Mononuclear cell (primary cell): Measurements from ENCODE around the gene CRTAP. TPM values are rescaled to one million over a fixed set of nuclear protein-coding genes. Genes with fewer than 3 reads are reported as not detected.
"Not testable (repeated sequence)": the region's sequence is repeated elsewhere in the genome, so short reads cannot be mapped to it uniquely, and the experiment has no call there.

Source experiments
- H3K27me3 ChIP-seq: 2 replicates; pipeline ENCODE4 v1.6.0; 2011; ENCODE audit warnings: low read length, control low read depth; ENCODE audit not compliant: insufficient read depth
- H3K4me1 ChIP-seq: 2 replicates; pipeline ENCODE4 v1.5.1; 2011; ENCODE audit warnings: mild to moderate bottlenecking, low read length, control low read depth; ENCODE audit not compliant: insufficient read depth
- H3K4me3 ChIP-seq: 2 replicates; pipeline ENCODE4 v1.5.1; 2011; ENCODE audit warnings: mild to moderate bottlenecking, low read length, moderate library complexity
- H3K9me3 ChIP-seq: 2 replicates; pipeline ENCODE4 v1.5.1; 2011; ENCODE audit warnings: low read depth, mild to moderate bottlenecking, control low read depth, low read length
- total RNA-seq: library from RNA; depleted of rRNA; stranded (reverse); fragments of >200 nt; gene quantifications from one replicate; pipeline ENCODE4 v1.2.3, GENCODE V29; 2012

CRTAP gene
- total RNA-seq, 1 donor: 102 TPM

GRCh38 chr3:33167716-33168336, 54.0 kb downstream of the CRTAP start:
- Histone ChIP-seq H3K4me3 (no peak overlapping the region), H3K4me1 (no peaks in the 10 kb centered on the region), H3K9me3 (no peaks in the 10 kb centered on the region), H3K27me3 (no peaks in the 10 kb centered on the region)

- Histone ChIP-seq H3K9me3 (no peaks in the 10 kb centered on the region), H3K4me1 (no peaks in the 10 kb centered on the region), H3K27me3 (no peaks in the 10 kb centered on the region), H3K4me3 (no peak overlapping the region)
These were observed 56.7 kb downstream of the CRTAP start for GRCh38 chr3:33170531-33170930.

- Histone ChIP-seq H3K4me3 (no peak overlapping the region), H3K27me3 (no peaks in the 10 kb centered on the region), H3K9me3 (no peaks in the 10 kb centered on the region), H3K4me1 (no peaks in the 10 kb centered on the region)
These were observed 57.8 kb downstream of the CRTAP start for GRCh38 chr3:33171580-33171979.

- Histone ChIP-seq H3K4me1 (no peaks in the 10 kb centered on the region), H3K9me3 (no peaks in the 10 kb centered on the region), H3K4me3 (no peak overlapping the region), H3K27me3 (no peaks in the 10 kb centered on the region)
These were observed 59.3 kb downstream of the CRTAP start for GRCh38 chr3:33173103-33173502.

- Histone ChIP-seq H3K4me1 (no peaks in the 10 kb centered on the region), H3K27me3 (no peaks in the 10 kb centered on the region), H3K4me3 (no peak overlapping the region), H3K9me3 (no peaks in the 10 kb centered on the region)
These were observed 59.9 kb downstream of the CRTAP start for GRCh38 chr3:33173672-33174071.

- Histone ChIP-seq H3K9me3 (no peaks in the 10 kb centered on the region), H3K27me3 (no peaks in the 10 kb centered on the region), H3K4me1 (no peaks in the 10 kb centered on the region), H3K4me3 (no peak overlapping the region)
These were observed 60.3 kb downstream of the CRTAP start for GRCh38 chr3:33174095-33174494.

GRCh38 chr3:33174711-33175414, 61.0 kb downstream of the CRTAP start:
- no peaks in the 10 kb centered on the region for H3K27me3 ChIP-seq
- no peaks in the 10 kb centered on the region for H3K9me3 ChIP-seq
- no peaks in the 10 kb centered on the region for H3K4me1 ChIP-seq
- no peak overlapping the region for H3K4me3 ChIP-seq

- H3K4me3 ChIP-seq: no peak overlapping the region
- no peaks in the 10 kb centered on the region for H3K4me1 ChIP-seq
- no peaks in the 10 kb centered on the region for H3K9me3 ChIP-seq
- no peaks in the 10 kb centered on the region for H3K27me3 ChIP-seq
These were observed 65.3 kb downstream of the CRTAP start for GRCh38 chr3:33179132-33179531.

- Histone ChIP-seq H3K4me1 (no peaks in the 10 kb centered on the region), H3K4me3 (no peak overlapping the region), H3K27me3 (no peaks in the 10 kb centered on the region), H3K9me3 (no peaks in the 10 kb centered on the region)
These were observed 67.4 kb downstream of the CRTAP start for GRCh38 chr3:33181229-33181628.

- H3K4me1 ChIP-seq, H3K9me3 ChIP-seq, H3K27me3 ChIP-seq, H3K4me3 ChIP-seq: not testable (repeated sequence)
These were observed 67.8 kb downstream of the CRTAP start for GRCh38 chr3:33181641-33182040.

- Histone ChIP-seq H3K4me1 (no peaks in the 10 kb centered on the region), H3K4me3 (no peak overlapping the region), H3K9me3 (no peaks in the 10 kb centered on the region), H3K27me3 (no peaks in the 10 kb centered on the region)
These were observed 71.0 kb downstream of the CRTAP start for GRCh38 chr3:33184863-33185262.

- Histone ChIP-seq H3K27me3 (no peaks in the 10 kb centered on the region), H3K4me3 (no peak overlapping the region), H3K4me1 (no peaks in the 10 kb centered on the region), H3K9me3 (no peaks in the 10 kb centered on the region)
These were observed 72.9 kb downstream of the CRTAP start for GRCh38 chr3:33186524-33187367.

- no peaks in the 10 kb centered on the region for H3K27me3 ChIP-seq
- H3K9me3 ChIP-seq: no peaks in the 10 kb centered on the region
- no peak overlapping the region for H3K4me3 ChIP-seq
- H3K4me1 ChIP-seq: no peaks in the 10 kb centered on the region
These were observed 73.5 kb downstream of the CRTAP start for GRCh38 chr3:33187368-33187634.

GRCh38 chr3:33194303-33194702, 80.5 kb downstream of the CRTAP start:
- H3K27me3 ChIP-seq: no peaks in the 10 kb centered on the region
- H3K4me1 ChIP-seq: no peaks in the 10 kb centered on the region
- H3K9me3 ChIP-seq: no peaks in the 10 kb centered on the region
- no peak overlapping the region for H3K4me3 ChIP-seq

GRCh38 chr3:33196538-33196937, 82.7 kb downstream of the CRTAP start:
- no peak overlapping the region for H3K4me3 ChIP-seq
- H3K27me3 ChIP-seq: no peaks in the 10 kb centered on the region
- no peaks in the 10 kb centered on the region for H3K9me3 ChIP-seq
- no peaks in the 10 kb centered on the region for H3K4me1 ChIP-seq
